Stimulated activated CD4-positive, alpha-beta T cell treated with anti-CD3 and anti-CD28 coated beads, TNF-alpha, amount 100 ng/mL, for 24 hours (primary cell): ENCODE results near the gene SENP1.
"Not testable (repeated sequence)": the region's sequence is repeated elsewhere in the genome, so short reads cannot be mapped to it uniquely, and the experiment has no call there.

Source experiments
- DNase-seq, 3 experiments: peaks; one replicate each; pipeline ENCODE4 v3.0.0-alpha.2; 2020; ENCODE audit warnings: low read depth in 3 of 3

SENP1 gene

GRCh38 chr12:48105867-48106680 is at the start of gene SENP1:
Gene SENP1, minus strand, starts transcription at chr12:48106079. Its CDS starts 4,607 bp downstream, at chr12:48101472.
- peak; percentile 84 to 91 (median 87) for DNase-seq

GRCh38 chr12:48151103-48151771 is 45.4 kb upstream of the SENP1 start:
- no peak for DNase-seq

- DNase-seq = no peak
Observed at GRCh38 chr12:48145981-48146380, 40.1 kb upstream of the SENP1 start.

- DNase-seq = no peak
Observed at GRCh38 chr12:48143898-48144297, 38.0 kb upstream of the SENP1 start.

- no peak for DNase-seq
Observed at GRCh38 chr12:48142818-48143674, 37.2 kb upstream of the SENP1 start.

GRCh38 chr12:48135027-48135426 is 29.1 kb upstream of the SENP1 start:
- no peak for DNase-seq

GRCh38 chr12:48132826-48133225 is 26.9 kb upstream of the SENP1 start:
- no peak for DNase-seq

GRCh38 chr12:48131517-48131916 is 25.6 kb upstream of the SENP1 start:
- DNase-seq = no peak

GRCh38 chr12:48129376-48129775 is 23.5 kb upstream of the SENP1 start:
- DNase-seq = no peak

- DNase-seq = no peak
Observed at GRCh38 chr12:48128800-48129199, 22.9 kb upstream of the SENP1 start.

- no peak for DNase-seq
Observed at GRCh38 chr12:48126953-48127630, 21.2 kb upstream of the SENP1 start.

- DNase-seq = no peak
Observed at GRCh38 chr12:48125985-48126384, 20.1 kb upstream of the SENP1 start.

- DNase-seq = not testable (repeated sequence)
Observed at GRCh38 chr12:48125542-48125941, 19.7 kb upstream of the SENP1 start.

- no peak for DNase-seq
Observed at GRCh38 chr12:48123169-48123568, 17.3 kb upstream of the SENP1 start.

- DNase-seq = no peak
Observed at GRCh38 chr12:48122065-48122834, 16.4 kb upstream of the SENP1 start.

GRCh38 chr12:48121522-48121921 is 15.6 kb upstream of the SENP1 start:
- DNase-seq = no peak

GRCh38 chr12:48119834-48120195 is 13.9 kb upstream of the SENP1 start:
- no peak for DNase-seq

- peak; percentile 50 to 76 (median 51) for DNase-seq
Observed at GRCh38 chr12:48119078-48119833, 13.4 kb upstream of the SENP1 start, which contains the start of gene PFKM. Gene PFKM, plus strand, starts transcription at chr12:48119364. Its CDS starts 3,411 bp downstream, at chr12:48122775.

GRCh38 chr12:48118284-48118871 is 12.5 kb upstream of the SENP1 start:
- no peak for DNase-seq

GRCh38 chr12:48115957-48116356 is 10.1 kb upstream of the SENP1 start:
- DNase-seq = no peak
